Measurements from ENCODE around the gene P4HA3. TPM values are rescaled to one million over a fixed set of nuclear protein-coding genes. Genes with fewer than 3 reads are reported as not detected.
"Not testable (repeated sequence)": the region's sequence is repeated elsewhere in the genome, so short reads cannot be mapped to it uniquely, and the experiment has no call there.

Gene P4HA3
- 0.17 and 0.27 TPM in 2 replicates for total RNA-seq (2014; rRNA removed; shearing (Covaris generic))

- no peak for DNase-seq (ENCODE audit: low spot score)
These were observed at the start of gene P4HA3 for GRCh38 chr11:74311352-74311926. TSS of gene P4HA3 (minus strand) at chr11:74311640. CDS start at chr11:74311611, 29 bp downstream.

- DNase-seq (ENCODE audit: low spot score): no peak
These were observed 46.0 kb upstream of the P4HA3 start for GRCh38 chr11:74357449-74357848.

DNA sequence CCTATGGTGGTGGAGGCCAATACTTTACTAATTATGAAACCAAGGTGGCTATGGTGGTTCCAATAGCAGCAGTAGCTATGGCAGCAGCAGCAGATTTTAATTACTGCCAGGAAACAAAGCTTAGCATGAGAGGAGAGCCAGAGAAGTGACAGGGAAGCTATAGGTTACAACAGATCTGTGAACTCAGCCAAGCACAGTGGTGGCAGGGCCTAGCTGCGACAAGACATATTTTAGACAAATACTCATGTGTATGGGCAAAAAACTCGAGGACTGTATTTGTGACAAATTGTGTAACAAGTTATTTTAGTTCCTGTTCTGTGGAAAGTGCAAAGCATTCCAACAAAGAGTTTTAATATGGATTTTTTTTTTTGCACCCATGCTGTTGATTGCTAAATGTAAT, 44.2 kb upstream of the P4HA3 start:
- DNase-seq (ENCODE audit: low spot score): no peak

DNA sequence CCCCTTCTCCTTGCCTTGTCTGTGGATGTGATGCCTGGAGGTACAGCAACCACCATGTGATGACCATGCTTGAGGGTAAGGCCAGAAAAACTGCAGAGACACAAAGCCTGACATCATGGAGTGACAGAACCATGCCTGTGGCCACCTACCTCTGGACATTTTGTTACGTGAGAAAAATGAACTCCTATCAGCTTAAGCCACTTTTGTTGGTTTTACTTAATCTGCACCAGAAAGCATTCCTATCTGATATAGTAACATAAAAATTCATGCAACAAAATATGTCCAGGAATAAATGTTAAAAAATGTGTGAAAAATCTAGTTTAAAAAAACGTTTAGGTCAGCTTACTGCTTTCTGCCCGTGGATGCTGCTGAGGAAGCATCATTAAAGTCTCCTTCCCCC, 42.6 kb upstream of the P4HA3 start:
- no peak for DNase-seq (ENCODE audit: low spot score)

- no peak for DNase-seq (ENCODE audit: low spot score)
These were observed 35.9 kb upstream of the P4HA3 start for GRCh38 chr11:74347381-74347780.

DNA sequence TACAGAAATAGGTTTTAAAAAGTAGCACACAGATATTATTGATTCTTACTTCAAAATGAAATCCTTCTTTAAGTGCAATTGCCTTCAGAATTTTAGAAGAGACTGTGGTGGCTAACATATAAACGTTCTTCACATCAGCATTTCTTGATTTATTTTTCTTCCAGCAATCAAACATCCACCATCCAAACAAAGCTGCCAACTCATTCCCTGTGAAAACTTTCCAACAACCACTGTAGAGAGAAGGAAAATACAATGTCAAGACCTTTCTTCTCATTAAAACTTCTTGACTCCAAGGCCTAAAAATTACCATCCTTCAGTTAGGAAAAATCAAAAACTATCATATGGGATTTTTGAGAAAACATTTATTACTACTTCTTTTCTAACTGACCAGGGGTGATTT, 34.0 kb upstream of the P4HA3 start:
- DNase-seq (ENCODE audit: low spot score): no peak

DNA sequence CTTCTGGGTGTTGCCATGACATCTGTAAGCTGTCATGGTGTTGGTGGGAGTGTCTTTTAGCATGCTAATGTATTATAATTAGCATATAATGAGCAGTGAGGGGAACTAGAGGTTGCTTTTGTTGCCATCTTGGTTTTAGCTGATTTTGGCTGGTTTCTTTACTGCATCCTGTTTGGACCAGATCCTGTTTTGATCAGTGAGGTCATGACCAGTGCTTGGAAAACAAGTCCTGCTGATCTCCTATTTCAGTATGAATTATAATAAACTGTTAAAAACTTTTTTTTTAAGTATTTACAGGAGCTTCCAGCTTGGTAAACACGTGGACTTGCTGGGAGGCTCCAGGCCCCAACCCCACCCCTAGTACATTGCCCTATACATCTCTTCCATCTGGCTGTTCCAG, 30.5 kb upstream of the P4HA3 start:
- DNase-seq (ENCODE audit: low spot score): no peak

- no peak for DNase-seq (ENCODE audit: low spot score)
These were observed 28.2 kb upstream of the P4HA3 start for GRCh38 chr11:74339619-74340018.

DNA sequence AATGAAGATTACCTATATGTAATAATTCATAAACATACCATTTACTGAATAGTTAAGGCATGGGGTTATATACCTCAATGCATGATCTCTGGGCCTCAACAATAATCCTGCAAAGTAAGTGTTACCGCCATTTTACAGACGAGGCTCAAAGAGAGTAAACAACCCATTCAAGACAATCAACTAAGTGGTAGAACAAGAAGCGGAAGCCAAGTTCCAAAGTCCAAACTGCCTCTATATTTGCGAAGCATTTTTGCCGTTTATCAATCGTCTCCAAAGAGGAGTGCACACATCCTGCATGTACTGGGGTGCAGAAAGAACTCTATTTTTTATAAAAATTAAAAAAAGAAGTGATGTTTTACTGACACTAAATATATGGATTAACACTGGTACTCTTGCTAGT, 27.5 kb upstream of the P4HA3 start:
- no peak for DNase-seq (ENCODE audit: low spot score)

DNA sequence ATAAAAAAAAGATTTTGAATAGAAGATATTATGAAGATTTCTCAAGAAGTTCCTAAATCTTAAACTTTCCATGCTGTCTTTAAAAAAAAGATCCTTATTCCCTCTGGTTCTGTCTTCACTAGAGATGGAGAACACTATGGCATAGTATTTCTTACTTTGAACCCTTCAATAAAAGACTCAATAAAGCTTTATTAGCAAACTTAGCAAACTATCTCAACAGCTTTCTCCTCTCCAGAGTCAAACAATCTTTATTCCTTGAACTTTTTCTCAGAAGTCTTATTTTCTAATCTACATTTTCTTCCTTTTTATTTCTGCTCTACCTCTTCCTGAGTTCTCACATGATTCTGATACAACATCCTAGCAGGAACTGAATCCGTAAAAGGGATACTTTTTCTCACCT, 21.8 kb upstream of the P4HA3 start:
- no peak for DNase-seq (ENCODE audit: low spot score)

- no peak for DNase-seq (ENCODE audit: low spot score)
These were observed 20.9 kb upstream of the P4HA3 start for GRCh38 chr11:74332291-74332690.

DNA sequence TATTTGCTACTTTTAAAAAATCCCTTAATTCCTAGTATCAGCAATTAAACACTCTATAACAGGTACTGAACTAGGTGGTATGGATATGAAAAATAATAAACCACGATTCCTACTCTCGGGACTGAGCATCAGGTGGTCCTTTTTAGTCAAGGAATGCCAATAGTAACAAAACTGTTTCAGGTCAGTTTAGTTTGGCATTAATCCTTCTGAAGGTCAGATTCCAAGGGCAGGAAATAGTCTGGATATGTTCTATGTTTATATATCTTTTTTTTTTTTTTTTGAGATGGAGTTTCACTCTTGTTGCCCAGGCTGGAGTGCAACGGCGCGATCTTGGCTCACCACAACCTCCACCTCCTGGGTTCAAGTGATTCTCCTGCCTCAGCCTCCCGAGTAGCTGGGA, 19.6 kb upstream of the P4HA3 start:
- DNase-seq (ENCODE audit: low spot score): not testable (repeated sequence)

GRCh38 chr11:74330075-74330858, 18.8 kb upstream of the P4HA3 start:
- DNase-seq (ENCODE audit: low spot score): no peak

- no peak for DNase-seq (ENCODE audit: low spot score)
These were observed 15.6 kb upstream of the P4HA3 start for GRCh38 chr11:74327076-74327475.

DNA sequence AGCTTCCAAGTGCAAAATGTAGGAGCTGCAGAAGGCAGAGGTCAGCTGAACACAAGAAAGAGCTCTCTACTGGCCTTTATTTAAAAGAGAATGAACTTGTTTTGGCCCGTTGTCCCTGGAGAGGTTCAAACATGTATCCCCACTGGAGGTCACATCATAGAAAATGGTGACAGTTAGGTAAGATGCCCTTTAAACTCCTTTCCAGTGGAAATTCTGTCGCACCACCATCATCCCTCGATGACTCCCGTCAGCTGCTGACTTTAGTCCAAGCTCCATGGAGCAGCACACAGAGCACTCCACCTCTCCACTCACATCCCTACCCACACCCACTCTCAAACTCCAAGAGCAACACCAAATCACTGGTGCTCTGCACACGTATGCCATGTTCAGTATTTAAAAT, 15.2 kb upstream of the P4HA3 start:
- no peak for DNase-seq (ENCODE audit: low spot score)

DNA sequence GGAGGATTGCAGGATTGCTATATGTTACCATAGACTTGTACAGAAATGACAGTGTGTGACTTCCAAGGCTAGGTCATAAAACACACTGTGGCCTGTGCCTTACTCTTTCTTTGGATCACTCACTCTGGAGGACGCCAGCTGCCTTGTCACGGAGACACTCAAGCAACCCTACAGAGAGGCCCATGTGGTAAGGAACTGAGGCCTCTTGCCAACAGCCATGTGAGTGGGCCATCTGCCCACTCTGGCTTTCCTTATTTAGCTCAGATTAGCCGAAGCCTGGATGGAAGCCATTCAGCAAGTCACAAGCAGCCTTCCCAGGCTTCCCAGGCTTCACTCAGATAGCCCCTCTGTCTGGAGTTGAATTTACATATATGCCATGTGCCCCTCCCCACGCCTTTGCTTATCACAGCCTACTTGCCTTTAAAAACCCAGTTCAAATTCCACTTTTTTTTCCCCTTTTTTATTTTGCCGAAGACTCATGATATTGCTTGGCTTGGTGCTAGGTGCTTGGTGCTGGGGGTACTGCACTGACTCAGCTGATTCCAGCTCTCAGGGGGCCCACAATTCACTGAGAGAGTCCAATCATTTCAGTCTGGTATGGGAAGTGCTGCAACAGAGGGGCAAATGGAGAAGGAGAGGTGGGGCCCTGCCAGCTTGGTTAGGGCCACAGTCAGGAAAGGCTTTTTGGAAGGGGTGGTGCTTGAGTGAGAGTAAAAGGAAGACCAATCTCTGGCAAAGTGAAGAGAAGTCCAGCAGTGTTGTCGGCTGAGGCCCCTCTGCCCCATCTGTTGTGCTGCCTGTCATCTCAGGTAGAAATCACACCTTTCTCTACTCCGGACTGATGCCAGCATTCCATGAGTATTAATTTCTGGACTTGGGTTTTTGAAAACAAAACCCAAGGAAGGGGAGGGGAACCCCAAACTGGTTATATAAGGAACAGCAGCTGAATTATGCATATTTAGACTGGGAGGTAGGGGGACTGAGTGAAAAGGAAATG, 14.5 kb upstream of the P4HA3 start:
- DNase-seq (ENCODE audit: low spot score): peak; percentile 61

GRCh38 chr11:74322667-74323066, 11.2 kb upstream of the P4HA3 start:
- DNase-seq (ENCODE audit: low spot score): no peak

GRCh38 chr11:74321487-74322188, 10.2 kb upstream of the P4HA3 start:
- peak; percentile 21 for DNase-seq (ENCODE audit: low spot score)

DNA sequence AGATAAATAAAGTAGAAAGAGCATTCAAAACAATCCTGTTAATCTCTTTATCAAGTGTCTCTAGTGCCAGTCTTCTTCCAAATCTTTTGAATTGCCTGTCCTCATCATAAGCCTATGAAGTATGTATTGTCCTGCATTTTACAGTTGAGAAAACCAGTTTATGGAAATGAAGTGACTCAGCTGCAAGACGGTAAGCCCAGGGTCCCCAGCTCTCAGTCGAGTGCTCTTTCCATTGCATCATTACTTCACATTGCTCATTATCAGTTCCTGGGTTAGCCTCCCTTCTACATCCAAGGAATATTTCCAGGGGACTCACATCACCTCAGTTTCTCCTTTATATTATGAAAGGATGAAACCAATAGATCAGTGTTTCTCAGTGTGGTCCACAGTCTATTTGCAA, 9.1 kb upstream of the P4HA3 start:
- DNase-seq (ENCODE audit: low spot score): no peak

DNA sequence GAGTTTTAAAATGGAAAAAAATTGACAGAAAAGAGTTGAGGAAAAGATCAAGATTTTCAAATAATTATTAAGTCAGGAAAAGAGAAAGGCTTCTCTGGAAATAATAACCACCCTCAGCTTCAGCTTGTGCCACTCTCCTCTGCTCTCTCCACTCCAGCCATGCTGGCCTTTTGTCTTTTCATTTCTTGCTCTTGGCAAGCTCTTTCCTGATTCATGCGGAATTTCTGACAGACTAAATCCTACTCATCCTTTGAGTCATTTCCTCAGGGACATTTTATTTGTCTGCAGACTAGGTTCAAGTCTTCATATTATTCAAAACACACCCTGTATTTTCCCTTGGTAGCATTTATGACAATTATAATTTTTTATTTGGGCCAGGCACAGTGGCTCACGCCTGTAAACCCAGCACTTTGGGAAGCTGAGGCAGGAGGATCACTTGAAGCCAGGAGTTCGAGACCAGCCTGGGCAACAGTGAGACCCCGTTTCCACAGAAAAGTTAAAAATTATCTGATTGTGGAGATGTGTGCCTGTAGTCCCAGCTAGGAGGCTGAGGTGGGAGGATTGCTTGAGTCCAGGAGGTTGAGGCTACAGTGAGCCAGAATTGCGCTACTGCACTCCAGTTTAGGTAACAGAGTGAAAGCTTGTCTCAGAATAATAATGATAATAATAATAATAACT, 7.8 kb upstream of the P4HA3 start:
- no peak for DNase-seq (ENCODE audit: low spot score)

All from H4 (cell line).